ENCODE results near the gene SLC25A19. TPM values are rescaled to one million over a fixed set of nuclear protein-coding genes. Genes with fewer than 3 reads are reported as not detected.

The SLC25A19 gene
- total and polyA plus RNA-seq, 9 of the 15 experiments (the other 6 are each of a cell fraction or from before 2014, with no cell fraction given) = 33.4 to 76.6 (median 55.3) TPM

DNA sequence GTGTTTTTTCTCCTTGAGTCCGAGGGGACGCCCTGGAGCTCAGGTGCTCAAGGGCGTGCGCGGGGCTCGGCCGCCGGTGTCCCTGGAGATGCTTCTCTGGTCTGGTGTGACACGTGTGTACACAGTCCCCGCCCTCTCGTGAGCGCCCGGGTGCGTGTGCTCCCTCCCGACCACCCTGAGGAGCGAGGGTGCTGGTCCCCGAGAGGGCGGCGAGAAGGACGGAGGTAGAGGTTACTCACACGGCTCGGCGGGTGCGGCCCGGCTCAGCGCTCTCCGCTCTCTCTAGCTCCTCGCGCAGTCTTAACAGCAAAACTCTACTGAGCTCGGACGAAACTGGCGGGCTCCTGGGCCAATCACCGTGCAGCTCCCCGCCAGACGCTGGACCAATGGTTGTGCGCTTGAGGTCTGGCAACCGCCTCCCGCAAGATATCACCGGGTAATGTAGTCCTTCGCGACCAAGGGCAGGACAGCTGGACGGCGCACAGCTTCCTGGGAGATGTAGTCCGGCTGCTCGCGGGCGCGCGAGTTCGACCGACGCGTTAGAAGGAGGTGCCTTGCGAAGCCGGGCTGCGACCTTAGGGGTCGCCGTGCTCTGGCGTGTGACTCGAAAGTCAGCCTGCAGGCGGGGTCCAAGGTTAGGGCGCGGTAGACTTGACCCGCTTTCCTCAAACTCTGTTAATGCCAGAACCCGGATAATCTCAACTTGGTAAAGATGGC, at the start of gene SLC25A19 (continued):
- TF ChIP-seq ZNF12 (CRISPR knock-in tag; IDR thresholded peaks at IDR 0.05) (0 out of 2 replicates have a peak, but pooled peaks have one; percentile 11), TBL1XR1 (IDR thresholded peaks at IDR 0.05; ENCODE audit: low read length in 2 of 2) (0 out of 4 replicates have a peak, but pooled peaks of 1 of the 2 experiments have one; percentile 19), FOXJ2 (tag; IDR thresholded peaks at IDR 0.05) (0 out of 2 replicates have a peak, but pooled peaks have one; percentile 12), HDGF (IDR thresholded peaks at IDR 0.05) (no peak), SOX6 (IDR thresholded peaks at IDR 0.05) (0 out of 2 replicates have a peak, but pooled peaks have one; percentile 46)
- TF ChIP-seq, protein P1, sequence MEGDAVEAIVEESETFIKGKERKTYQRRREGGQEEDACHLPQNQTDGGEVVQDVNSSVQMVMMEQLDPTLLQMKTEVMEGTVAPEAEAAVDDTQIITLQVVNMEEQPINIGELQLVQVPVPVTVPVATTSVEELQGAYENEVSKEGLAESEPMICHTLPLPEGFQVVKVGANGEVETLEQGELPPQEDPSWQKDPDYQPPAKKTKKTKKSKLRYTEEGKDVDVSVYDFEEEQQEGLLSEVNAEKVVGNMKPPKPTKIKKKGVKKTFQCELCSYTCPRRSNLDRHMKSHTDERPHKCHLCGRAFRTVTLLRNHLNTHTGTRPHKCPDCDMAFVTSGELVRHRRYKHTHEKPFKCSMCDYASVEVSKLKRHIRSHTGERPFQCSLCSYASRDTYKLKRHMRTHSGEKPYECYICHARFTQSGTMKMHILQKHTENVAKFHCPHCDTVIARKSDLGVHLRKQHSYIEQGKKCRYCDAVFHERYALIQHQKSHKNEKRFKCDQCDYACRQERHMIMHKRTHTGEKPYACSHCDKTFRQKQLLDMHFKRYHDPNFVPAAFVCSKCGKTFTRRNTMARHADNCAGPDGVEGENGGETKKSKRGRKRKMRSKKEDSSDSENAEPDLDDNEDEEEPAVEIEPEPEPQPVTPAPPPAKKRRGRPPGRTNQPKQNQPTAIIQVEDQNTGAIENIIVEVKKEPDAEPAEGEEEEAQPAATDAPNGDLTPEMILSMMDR (IDR thresholded peaks at IDR 0.05 in 2 of 3, conservative IDR thresholded peaks at IDR 0.05 in 1 of 3; ENCODE audit: insufficient read depth in 2 of 3, low read depth in 1 of 3, low read length in 3 of 3) = peak; percentile 78 to 96 (median 85)
- TF ChIP-seq, protein P2, sequence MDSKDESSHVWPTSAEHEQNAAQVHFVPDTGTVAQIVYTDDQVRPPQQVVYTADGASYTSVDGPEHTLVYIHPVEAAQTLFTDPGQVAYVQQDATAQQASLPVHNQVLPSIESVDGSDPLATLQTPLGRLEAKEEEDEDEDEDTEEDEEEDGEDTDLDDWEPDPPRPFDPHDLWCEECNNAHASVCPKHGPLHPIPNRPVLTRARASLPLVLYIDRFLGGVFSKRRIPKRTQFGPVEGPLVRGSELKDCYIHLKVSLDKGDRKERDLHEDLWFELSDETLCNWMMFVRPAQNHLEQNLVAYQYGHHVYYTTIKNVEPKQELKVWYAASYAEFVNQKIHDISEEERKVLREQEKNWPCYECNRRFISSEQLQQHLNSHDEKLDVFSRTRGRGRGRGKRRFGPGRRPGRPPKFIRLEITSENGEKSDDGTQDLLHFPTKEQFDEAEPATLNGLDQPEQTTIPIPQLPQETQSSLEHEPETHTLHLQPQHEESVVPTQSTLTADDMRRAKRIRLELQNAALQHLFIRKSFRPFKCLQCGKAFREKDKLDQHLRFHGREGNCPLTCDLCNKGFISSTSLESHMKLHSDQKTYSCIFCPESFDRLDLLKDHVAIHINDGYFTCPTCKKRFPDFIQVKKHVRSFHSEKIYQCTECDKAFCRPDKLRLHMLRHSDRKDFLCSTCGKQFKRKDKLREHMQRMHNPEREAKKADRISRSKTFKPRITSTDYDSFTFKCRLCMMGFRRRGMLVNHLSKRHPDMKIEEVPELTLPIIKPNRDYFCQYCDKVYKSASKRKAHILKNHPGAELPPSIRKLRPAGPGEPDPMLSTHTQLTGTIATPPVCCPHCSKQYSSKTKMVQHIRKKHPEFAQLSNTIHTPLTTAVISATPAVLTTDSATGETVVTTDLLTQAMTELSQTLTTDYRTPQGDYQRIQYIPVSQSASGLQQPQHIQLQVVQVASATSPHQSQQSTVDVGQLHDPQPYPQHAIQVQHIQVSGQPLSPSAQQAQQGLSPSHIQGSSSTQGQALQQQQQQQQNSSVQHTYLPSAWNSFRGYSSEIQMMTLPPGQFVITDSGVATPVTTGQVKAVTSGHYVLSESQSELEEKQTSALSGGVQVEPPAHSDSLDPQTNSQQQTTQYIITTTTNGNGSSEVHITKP (IDR thresholded peaks at IDR 0.05; ENCODE audit: partially characterized antibody) = peak; percentile 80
- TF ChIP-seq, protein P3, sequence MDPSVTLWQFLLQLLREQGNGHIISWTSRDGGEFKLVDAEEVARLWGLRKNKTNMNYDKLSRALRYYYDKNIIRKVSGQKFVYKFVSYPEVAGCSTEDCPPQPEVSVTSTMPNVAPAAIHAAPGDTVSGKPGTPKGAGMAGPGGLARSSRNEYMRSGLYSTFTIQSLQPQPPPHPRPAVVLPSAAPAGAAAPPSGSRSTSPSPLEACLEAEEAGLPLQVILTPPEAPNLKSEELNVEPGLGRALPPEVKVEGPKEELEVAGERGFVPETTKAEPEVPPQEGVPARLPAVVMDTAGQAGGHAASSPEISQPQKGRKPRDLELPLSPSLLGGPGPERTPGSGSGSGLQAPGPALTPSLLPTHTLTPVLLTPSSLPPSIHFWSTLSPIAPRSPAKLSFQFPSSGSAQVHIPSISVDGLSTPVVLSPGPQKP (CRISPR knock-in tag; IDR thresholded peaks at IDR 0.05) = no peak
- TF ChIP-seq, protein P4, sequence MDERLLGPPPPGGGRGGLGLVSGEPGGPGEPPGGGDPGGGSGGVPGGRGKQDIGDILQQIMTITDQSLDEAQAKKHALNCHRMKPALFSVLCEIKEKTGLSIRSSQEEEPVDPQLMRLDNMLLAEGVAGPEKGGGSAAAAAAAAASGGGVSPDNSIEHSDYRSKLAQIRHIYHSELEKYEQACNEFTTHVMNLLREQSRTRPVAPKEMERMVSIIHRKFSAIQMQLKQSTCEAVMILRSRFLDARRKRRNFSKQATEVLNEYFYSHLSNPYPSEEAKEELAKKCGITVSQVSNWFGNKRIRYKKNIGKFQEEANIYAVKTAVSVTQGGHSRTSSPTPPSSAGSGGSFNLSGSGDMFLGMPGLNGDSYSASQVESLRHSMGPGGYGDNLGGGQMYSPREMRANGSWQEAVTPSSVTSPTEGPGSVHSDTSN (CRISPR knock-in tag; IDR thresholded peaks at IDR 0.05; ENCODE audit: low read depth) = peak; percentile 74
- TF ChIP-seq, protein P4 (tag; conservative IDR thresholded peaks at IDR 0.05; ENCODE audit: low read depth) = peak; percentile 99
- TF ChIP-seq, protein P5, sequence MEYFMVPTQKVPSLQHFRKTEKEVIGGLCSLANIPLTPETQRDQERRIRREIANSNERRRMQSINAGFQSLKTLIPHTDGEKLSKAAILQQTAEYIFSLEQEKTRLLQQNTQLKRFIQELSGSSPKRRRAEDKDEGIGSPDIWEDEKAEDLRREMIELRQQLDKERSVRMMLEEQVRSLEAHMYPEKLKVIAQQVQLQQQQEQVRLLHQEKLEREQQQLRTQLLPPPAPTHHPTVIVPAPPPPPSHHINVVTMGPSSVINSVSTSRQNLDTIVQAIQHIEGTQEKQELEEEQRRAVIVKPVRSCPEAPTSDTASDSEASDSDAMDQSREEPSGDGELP (CRISPR knock-in tag; IDR thresholded peaks at IDR 0.05; ENCODE audit: borderline replicate concordance) = peak; percentile 100
- TF ChIP-seq, protein P6, sequence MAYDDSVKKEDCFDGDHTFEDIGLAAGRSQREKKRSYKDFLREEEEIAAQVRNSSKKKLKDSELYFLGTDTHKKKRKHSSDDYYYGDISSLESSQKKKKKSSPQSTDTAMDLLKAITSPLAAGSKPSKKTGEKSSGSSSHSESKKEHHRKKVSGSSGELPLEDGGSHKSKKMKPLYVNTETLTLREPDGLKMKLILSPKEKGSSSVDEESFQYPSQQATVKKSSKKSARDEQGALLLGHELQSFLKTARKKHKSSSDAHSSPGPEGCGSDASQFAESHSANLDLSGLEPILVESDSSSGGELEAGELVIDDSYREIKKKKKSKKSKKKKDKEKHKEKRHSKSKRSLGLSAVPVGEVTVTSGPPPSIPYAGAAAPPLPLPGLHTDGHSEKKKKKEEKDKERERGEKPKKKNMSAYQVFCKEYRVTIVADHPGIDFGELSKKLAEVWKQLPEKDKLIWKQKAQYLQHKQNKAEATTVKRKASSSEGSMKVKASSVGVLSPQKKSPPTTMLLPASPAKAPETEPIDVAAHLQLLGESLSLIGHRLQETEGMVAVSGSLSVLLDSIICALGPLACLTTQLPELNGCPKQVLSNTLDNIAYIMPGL (CRISPR knock-in tag; IDR thresholded peaks at IDR 0.05) = no peak
